ENCODE data around the gene ISX. TPM values are rescaled to one million over a fixed set of nuclear protein-coding genes. Genes with fewer than 3 reads are reported as not detected.

ISX gene
- total RNA-seq, 2 experiments from 2014 or later, result not detected

Other genes with a start within 250 kb of the ISX start
- gene HMGXB4, start 191.3 kb downstream of the ISX start, total RNA-seq, result 10 to 100 TPM; 37.2 to 37.5 TPM
- gene TOM1, start 233.7 kb downstream of the ISX start, total RNA-seq, result 10 to 100 TPM; 13.9 to 14.5 TPM

All from activated naive CD8-positive, alpha-beta T cell treated with anti-CD3 and anti-CD28 coated beads for 36 hours (primary cell).